Calu3 (cell line): ENCODE data around the gene BRINP3. TPM values are rescaled to one million over a fixed set of nuclear protein-coding genes. Genes with fewer than 3 reads are reported as not detected.

Source experiments
- BruUV-seq: library from RNA; stranded (reverse); fragments of 400-500 nt; replicated peaks from 2 replicates; lab custom pipeline; 2021; lab: Mats Ljungman, UMichigan
- CTCF ChIA-PET: fragments of 300-600 bp; sonication (Branson Sonifier 250); formaldehyde crosslinking; loops from one replicate; lab custom pipeline; 2022; ENCODE audit warnings: antibody characterized with exemption; lab: Charles Lee
- DNase-seq: peaks from one replicate; pipeline ENCODE4 v3.0.0; 2022
- H3K27ac Mint-ChIP-seq: one replicate; pipeline ENCODE4 v1.8.0; 2022; ENCODE audit warnings: mixed read lengths; ENCODE audit not compliant: unreplicated experiment
- H3K27me3 Mint-ChIP-seq: one replicate; pipeline ENCODE4 v1.8.0; 2022; ENCODE audit warnings: mixed read lengths; ENCODE audit not compliant: unreplicated experiment
- H3K36me3 Mint-ChIP-seq: one replicate; pipeline ENCODE4 v1.8.0; 2022; ENCODE audit warnings: mild to moderate bottlenecking, moderate library complexity, mixed read lengths; ENCODE audit not compliant: insufficient read depth, unreplicated experiment
- H3K4me1 Mint-ChIP-seq: one replicate; pipeline ENCODE4 v1.8.0; 2022; ENCODE audit warnings: mild to moderate bottlenecking, low read depth, mixed read lengths; ENCODE audit not compliant: unreplicated experiment
- H3K4me3 Mint-ChIP-seq: one replicate; pipeline ENCODE4 v1.8.0; 2022; ENCODE audit warnings: mild to moderate bottlenecking, low read depth, moderate library complexity, mixed read lengths; ENCODE audit not compliant: unreplicated experiment
- H3K9me3 Mint-ChIP-seq: one replicate; pipeline ENCODE4 v1.8.0; 2022; ENCODE audit warnings: low read depth, mixed read lengths; ENCODE audit not compliant: unreplicated experiment
- CTCF ChIP-seq: fragments of 200-600 bp; IDR thresholded peaks from one replicate; pipeline ENCODE4 v1.8.0; 2022; ENCODE audit warnings: antibody characterized with exemption; ENCODE audit not compliant: unreplicated experiment
- intact Hi-C: fragments of 100-400 bp; cut with micrococcal nuclease; formaldehyde crosslinking; loops from one replicate; pipeline ENCODE4 v1.10.0; 2022; ENCODE audit not compliant: unreplicated experiment
- total RNA-seq: library from RNA; stranded (reverse); gene quantifications from 2 replicates; pipeline ENCODE4 v1.2.3, GENCODE V29; 2022

Gene BRINP3
- total RNA-seq, 1 experiment from 2014 or later, result not detected

DNA sequence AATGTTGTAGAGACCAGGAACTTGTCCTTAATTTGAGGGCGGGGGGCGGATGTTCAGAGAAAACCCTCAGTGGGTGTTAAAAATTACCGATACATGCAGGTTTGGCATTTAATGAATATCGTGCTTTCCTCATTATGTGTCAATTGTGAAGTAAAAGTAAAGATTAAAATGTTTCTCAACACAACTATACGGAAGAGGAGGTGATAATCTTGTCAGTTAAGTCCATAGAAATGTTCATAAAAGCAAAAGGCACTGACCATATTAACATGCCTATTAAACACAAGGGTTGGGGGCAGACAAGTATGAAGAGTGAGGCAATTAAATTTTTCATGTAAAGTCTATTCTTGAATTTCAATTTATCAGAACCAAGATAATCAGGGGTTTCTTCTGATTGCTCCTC is 1.3 kb downstream of the BRINP3 start:
- Mint-ChIP-seq H3K4me1 (peaks cover 11% of the 10 kb centered on the region), H3K27me3 (no peaks in the 10 kb centered on the region), H3K36me3 (peaks cover 15% of the 10 kb centered on the region), H3K27ac (no peak overlapping the region), H3K4me3 (no peak overlapping the region), H3K9me3 (no peaks in the 10 kb centered on the region)
- BruUV-seq, result no TSS peak
- CTCF ChIA-PET, result no interaction called here
- no peak for DNase-seq
- no peak for TF ChIP-seq CTCF
- intact Hi-C loops, result no loop called here

GRCh38 chr1:190475421-190476141 is 2.1 kb downstream of the BRINP3 start:
- peaks cover 11% of the 10 kb centered on the region for H3K4me1 Mint-ChIP-seq
- BruUV-seq, result no TSS peak
- no peak overlapping the region for H3K4me3 Mint-ChIP-seq
- intact Hi-C loops, result no loop called here
- no peaks in the 10 kb centered on the region for H3K27me3 Mint-ChIP-seq
- peaks cover 15% of the 10 kb centered on the region for H3K36me3 Mint-ChIP-seq
- CTCF ChIA-PET, result interaction anchor here (0.6 kb wide), 1 partner anchor 13 kb away, joined by 4 read pairs; no protein-coding TSS in a partner anchor
- H3K27ac Mint-ChIP-seq, result no peak overlapping the region
- no peak for TF ChIP-seq CTCF
- no peak for DNase-seq
- H3K9me3 Mint-ChIP-seq, result no peaks in the 10 kb centered on the region

DNA sequence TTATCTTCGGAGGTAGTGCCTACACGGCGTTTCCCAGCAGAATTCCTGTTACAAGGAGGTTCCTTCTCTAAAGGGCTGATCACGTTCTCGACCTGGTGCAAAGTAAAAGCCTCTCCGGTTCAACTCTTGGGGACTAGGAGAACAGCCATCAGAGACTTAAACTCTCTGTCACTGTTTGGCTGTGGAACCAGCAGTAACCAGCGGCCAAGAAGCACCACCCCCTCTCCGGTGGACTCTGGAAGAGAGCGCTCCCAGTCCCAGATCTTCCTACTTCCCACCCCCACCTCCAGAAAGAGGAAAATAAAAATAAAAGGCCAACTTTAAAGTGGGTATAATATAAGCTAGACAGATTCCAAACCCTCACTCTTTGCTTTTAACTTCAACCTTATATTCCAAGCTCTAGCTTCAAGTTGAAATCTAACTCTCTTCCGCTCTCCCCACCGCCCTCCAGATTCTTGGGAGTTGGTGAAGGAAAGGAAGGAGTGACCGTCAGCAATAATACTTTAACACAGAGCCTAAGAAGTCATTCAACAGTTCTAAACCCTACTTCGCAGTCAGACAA is 2.9 kb downstream of the BRINP3 start:
- H3K4me1 Mint-ChIP-seq, result peaks cover 11% of the 10 kb centered on the region
- CTCF ChIA-PET, result interaction anchor here (0.6 to 0.9 kb wide), 2 partner anchors 12 to 19 kb away, joined by 3 to 4 read pairs; no protein-coding TSS in a partner anchor
- no TSS peak for BruUV-seq
- peaks cover 15% of the 10 kb centered on the region for H3K36me3 Mint-ChIP-seq
- no peak overlapping the region for H3K27ac Mint-ChIP-seq
- no peak for DNase-seq
- H3K4me3 Mint-ChIP-seq, result no peak overlapping the region
- no peaks in the 10 kb centered on the region for H3K9me3 Mint-ChIP-seq
- no peaks in the 10 kb centered on the region for H3K27me3 Mint-ChIP-seq
- no peak for TF ChIP-seq CTCF
- intact Hi-C loops, result no loop called here

DNA sequence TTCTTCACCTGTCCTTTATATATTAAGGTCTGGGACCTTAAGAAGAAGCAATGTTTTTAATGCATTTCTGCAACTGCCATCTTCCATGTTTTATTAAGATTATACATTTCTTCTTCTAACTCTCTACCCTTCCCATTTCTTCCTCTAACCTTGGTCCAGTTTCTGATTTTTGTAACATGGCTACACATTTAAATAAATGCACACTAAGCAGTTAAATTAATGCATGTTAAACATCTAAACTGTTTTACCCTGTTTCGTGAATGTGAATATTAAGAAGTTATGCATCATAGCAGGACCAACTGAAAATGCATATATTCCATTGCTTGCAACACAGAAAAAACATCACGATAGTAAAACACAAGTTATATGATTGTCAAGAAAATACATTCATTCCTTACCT is 3.7 kb downstream of the BRINP3 start:
- H3K4me1 Mint-ChIP-seq, result peaks cover 9% of the 10 kb centered on the region
- no peak for TF ChIP-seq CTCF
- H3K4me3 Mint-ChIP-seq, result no peak overlapping the region
- no peak for DNase-seq
- no peaks in the 10 kb centered on the region for H3K27me3 Mint-ChIP-seq
- no peaks in the 10 kb centered on the region for H3K9me3 Mint-ChIP-seq
- H3K36me3 Mint-ChIP-seq, result peaks cover 12% of the 10 kb centered on the region
- CTCF ChIA-PET, result no interaction called here
- H3K27ac Mint-ChIP-seq, result no peak overlapping the region
- intact Hi-C loops, result no loop called here
- no TSS peak for BruUV-seq
